CD4-positive, alpha-beta memory T cell (primary cell): ENCODE data around the gene RPL29. TPM values are rescaled to one million over a fixed set of nuclear protein-coding genes. Genes with fewer than 3 reads are reported as not detected.

ENCODE experiments used
- CTCF ChIA-PET: fragments of 350-600 bp; sonication (Branson Sonifier 250); formaldehyde crosslinking; loops from one replicate; lab custom pipeline; 2021; ENCODE audit warnings: inconsistent platforms; ENCODE audit not compliant: partially characterized antibody; lab: Charles Lee
- POLR2A ChIA-PET: fragments of 350-600 bp; sonication (Branson Sonifier 250); formaldehyde crosslinking; loops from one replicate; lab custom pipeline; 2021; ENCODE audit not compliant: partially characterized antibody; lab: Charles Lee
- DNase-seq, 5 donors: peaks; one replicate each; pipeline versions ENCODE4 v3.0.0 to v3.0.0-alpha.2; 2020 to 2022; ENCODE audit warnings: mixed read lengths in 1 of 5
- H3K27ac ChIP-seq: one replicate; pipeline ENCODE4 v1.7.0; 2013; ENCODE audit warnings: low read depth, low read length
- H3K27me3 ChIP-seq: 2 replicates; pipeline ENCODE4 v1.7.0; 2013; ENCODE audit warnings: mild to moderate bottlenecking, low read length, moderate library complexity; ENCODE audit not compliant: insufficient read depth
- H3K36me3 ChIP-seq: 2 replicates; pipeline ENCODE4 v1.7.0; 2013; ENCODE audit warnings: mild to moderate bottlenecking, low read length, moderate library complexity; ENCODE audit not compliant: insufficient read depth
- H3K4me1 ChIP-seq: 2 replicates; pipeline ENCODE4 v1.7.0; 2013; ENCODE audit warnings: mild to moderate bottlenecking, low read length, moderate library complexity; ENCODE audit not compliant: insufficient read depth
- H3K4me3 ChIP-seq, 2 donors: one replicate each; pipeline ENCODE4 v1.7.0; 2013; ENCODE audit warnings: low read length in 2 of 2, mild to moderate bottlenecking in 1 of 2
- H3K9me3 ChIP-seq, 2 donors: one replicate each; pipeline ENCODE4 v1.7.0; 2013; ENCODE audit warnings: low read length in 2 of 2, control low read depth in 1 of 2; ENCODE audit not compliant: control insufficient read depth in 1 of 2
- H3K27ac Mint-ChIP-seq, 7 donors: one replicate each; pipeline ENCODE4 v1.8.0; 2020 to 2021; ENCODE audit warnings: mixed read lengths in 7 of 7, mild to moderate bottlenecking in 6 of 7, inconsistent platforms in 3 of 7, moderate library complexity in 3 of 7
- H3K27me3 Mint-ChIP-seq, 2 donors: one replicate each; pipeline ENCODE4 v1.8.0; 2020 to 2021; ENCODE audit warnings: mixed read lengths in 2 of 2
- H3K36me3 Mint-ChIP-seq, 2 donors: one replicate each; pipeline ENCODE4 v1.8.0; 2020 to 2021; ENCODE audit warnings: mixed read lengths in 2 of 2, inconsistent platforms in 1 of 2, mild to moderate bottlenecking in 1 of 2
- H3K4me1 Mint-ChIP-seq, 4 donors: one replicate each; pipeline ENCODE4 v1.8.0; 2020 to 2021; ENCODE audit warnings: mixed read lengths in 4 of 4, mild to moderate bottlenecking in 1 of 4
- H3K4me3 Mint-ChIP-seq, 8 donors: one replicate each; pipeline ENCODE4 v1.8.0; 2020 to 2021; ENCODE audit warnings: mixed read lengths in 8 of 8, mild to moderate bottlenecking in 7 of 8, moderate library complexity in 6 of 8, inconsistent platforms in 3 of 8
- H3K9me3 Mint-ChIP-seq, 8 donors: one replicate each; pipeline ENCODE4 v1.8.0; 2020 to 2021; ENCODE audit warnings: mixed read lengths in 8 of 8, mild to moderate bottlenecking in 5 of 8, inconsistent platforms in 3 of 8, moderate library complexity in 1 of 8
- intact Hi-C: fragments of 100-400 bp; cut with micrococcal nuclease; formaldehyde crosslinking; loops from one replicate; pipeline ENCODE4 v1.15.1; 2023
- polyA plus RNA-seq, 2 donors: library from polyadenylated mRNA; unstranded; fragments of 300-500 nt; fragmentation: Illumina TruSeq; gene quantifications; one replicate each; pipeline ENCODE4 v1.2.3, GENCODE V29; 2021
- total RNA-seq, 2 experiments: library from RNA; stranded (reverse); gene quantifications; one replicate each; pipeline ENCODE4 v1.2.3, GENCODE V29; 2021

The RPL29 gene
- total and polyA plus RNA-seq, 4 experiments from 2014 or later, result 967 to 1,467 (median 1,266) TPM

GRCh38 chr3:52039846-52040245, 44.2 kb upstream of the RPL29 start:
- Histone ChIP-seq H3K4me1 (no peaks in the 10 kb centered on the region), H3K27ac (no peak overlapping the region), H3K27me3 (no peaks in the 10 kb centered on the region), H3K4me3 (no peak overlapping the region), H3K36me3 (no peaks in the 10 kb centered on the region), H3K9me3 (no peaks in the 10 kb centered on the region)
- POLR2A ChIA-PET, result interaction anchor here (1.5 kb wide), 1 partner anchor 9 kb away, joined by 3 read pairs; no protein-coding TSS in a partner anchor
- no peak for DNase-seq
- no peaks in the 10 kb centered on the region for H3K27me3 Mint-ChIP-seq
- H3K4me3 Mint-ChIP-seq, result no peak overlapping the region
- CTCF ChIA-PET, result interaction anchor here (1.5 kb wide), 1 partner anchor 84 kb away, joined by 3 read pairs; no protein-coding TSS in a partner anchor
- no peaks in the 10 kb centered on the region for H3K36me3 Mint-ChIP-seq
- H3K9me3 Mint-ChIP-seq, result peaks cover 0 to 2% (median 0%) of the 10 kb centered on the region in 8 donors
- H3K4me1 Mint-ChIP-seq, result peaks cover 2 to 16% (median 11%) of the 10 kb centered on the region in 4 donors
- H3K27ac Mint-ChIP-seq, result no peak overlapping the region
- intact Hi-C loops, result no loop called here

- DNase-seq, result no peak
- Mint-ChIP-seq H3K4me3 (no peak overlapping the region), H3K27me3 (no peaks in the 10 kb centered on the region), H3K9me3 (peaks cover 0 to under 1% (median 0%) of the 10 kb centered on the region in 8 donors), H3K27ac (no peak overlapping the region), H3K36me3 (no peaks in the 10 kb centered on the region), H3K4me1 (peaks cover 2 to 16% (median 10%) of the 10 kb centered on the region in 4 donors)
- H3K27ac ChIP-seq, result no peak overlapping the region
- intact Hi-C loops, result no loop called here
- no peaks in the 10 kb centered on the region for H3K9me3 ChIP-seq
- ChIA-PET CTCF (interaction anchor here (1.5 kb wide), 1 partner anchor 84 kb away, joined by 3 read pairs; no protein-coding TSS in a partner anchor), POLR2A (interaction anchor here (1.5 kb wide), 1 partner anchor 9 kb away, joined by 3 read pairs; no protein-coding TSS in a partner anchor)
- H3K27me3 ChIP-seq, result no peaks in the 10 kb centered on the region
- no peaks in the 10 kb centered on the region for H3K36me3 ChIP-seq
- no peak overlapping the region for H3K4me3 ChIP-seq
- H3K4me1 ChIP-seq, result no peaks in the 10 kb centered on the region
Observed at GRCh38 chr3:52039426-52039825, 43.7 kb upstream of the RPL29 start.

GRCh38 chr3:52038227-52038626, 42.5 kb upstream of the RPL29 start:
- DNase-seq, result no peak
- POLR2A ChIA-PET, result no interaction called here
- Mint-ChIP-seq H3K4me1 (peaks cover 2 to 16% (median 7%) of the 10 kb centered on the region in 4 donors), H3K36me3 (no peaks in the 10 kb centered on the region), H3K4me3 (no peak overlapping the region), H3K9me3 (no peaks in the 10 kb centered on the region), H3K27ac (peak overlapping the region in 2 of 7 donors; percentile 42 to 75), H3K27me3 (no peaks in the 10 kb centered on the region)
- CTCF ChIA-PET, result interaction anchor here (3.1 to 4.5 kb wide), 3 partner anchors 16 to 107 kb away, joined by 16 to 49 read pairs (median 31); partner anchors contain the start of gene DUSP7
- Histone ChIP-seq H3K9me3 (no peaks in the 10 kb centered on the region), H3K27ac (no peak overlapping the region), H3K4me1 (no peaks in the 10 kb centered on the region), H3K4me3 (no peak overlapping the region), H3K27me3 (no peaks in the 10 kb centered on the region), H3K36me3 (no peaks in the 10 kb centered on the region)
- intact Hi-C loops, result no loop called here

- ChIA-PET POLR2A (interaction anchor here (1.4 to 1.6 kb wide), 2 partner anchors 15 to 20 kb away, joined by 5 read pairs; no protein-coding TSS in a partner anchor), CTCF (interaction anchor here (1.4 to 4.5 kb wide), 6 partner anchors 17 to 180 kb away, joined by 4 to 49 read pairs (median 12); partner anchors contain the start of gene DUSP7)
- no peak for DNase-seq
- peaks cover 2 to 16% (median 6%) of the 10 kb centered on the region in 4 donors for H3K4me1 Mint-ChIP-seq
- H3K9me3 Mint-ChIP-seq, result no peaks in the 10 kb centered on the region
- H3K27ac Mint-ChIP-seq, result peak overlapping the region in 1 of 7 donors; percentile 47
- no peak overlapping the region for H3K4me3 Mint-ChIP-seq
- no peaks in the 10 kb centered on the region for H3K27me3 ChIP-seq
- H3K4me1 ChIP-seq, result no peaks in the 10 kb centered on the region
- H3K36me3 Mint-ChIP-seq, result no peaks in the 10 kb centered on the region
- H3K9me3 ChIP-seq, result no peaks in the 10 kb centered on the region
- no peaks in the 10 kb centered on the region for H3K36me3 ChIP-seq
- no peak overlapping the region for H3K27ac ChIP-seq
- H3K27me3 Mint-ChIP-seq, result no peaks in the 10 kb centered on the region
- intact Hi-C loops, result loop anchor here (1.0 kb wide), 1 partner anchor 86 kb away; no protein-coding TSS in a partner anchor
- H3K4me3 ChIP-seq, result no peak overlapping the region
Observed at GRCh38 chr3:52037291-52037690, 41.6 kb upstream of the RPL29 start.

- POLR2A ChIA-PET, result interaction anchor here (1.4 to 1.6 kb wide), 3 partner anchors 16 to 20 kb away, joined by 5 to 8 read pairs (median 5); partner anchors contain the start of gene DUSP7
- peaks cover 0 to 12% (median 3%) of the 10 kb centered on the region in 4 donors for H3K4me1 Mint-ChIP-seq
- H3K9me3 Mint-ChIP-seq, result no peaks in the 10 kb centered on the region
- intact Hi-C loops, result loop anchor here (1.0 kb wide), 2 partner anchors 86 to 107 kb away; no protein-coding TSS in a partner anchor
- no peaks in the 10 kb centered on the region for H3K36me3 ChIP-seq
- no peaks in the 10 kb centered on the region for H3K4me1 ChIP-seq
- no peak overlapping the region for H3K4me3 ChIP-seq
- no peaks in the 10 kb centered on the region for H3K36me3 Mint-ChIP-seq
- H3K4me3 Mint-ChIP-seq, result no peak overlapping the region
- H3K27ac Mint-ChIP-seq, result peak overlapping the region in 1 of 7 donors; percentile 59
- CTCF ChIA-PET, result interaction anchor here (0.7 to 4.5 kb wide), 12 partner anchors 10 to 180 kb away, joined by 3 to 49 read pairs (median 5); partner anchors contain the start of gene DUSP7
- no peak overlapping the region for H3K27ac ChIP-seq
- no peaks in the 10 kb centered on the region for H3K27me3 Mint-ChIP-seq
- H3K27me3 ChIP-seq, result no peaks in the 10 kb centered on the region
- DNase-seq, result peak in 4 of 5 donors; percentile 22 to 28 (median 24)
- no peaks in the 10 kb centered on the region for H3K9me3 ChIP-seq
Observed at GRCh38 chr3:52036829-52037228, 41.1 kb upstream of the RPL29 start.

- intact Hi-C loops, result loop anchor here (1.0 kb wide), 1 partner anchor 108 kb away; no protein-coding TSS in a partner anchor
- no peaks in the 10 kb centered on the region for H3K27me3 Mint-ChIP-seq
- H3K4me1 Mint-ChIP-seq, result peaks cover 0 to 6% (median 0%) of the 10 kb centered on the region in 4 donors
- Histone ChIP-seq H3K27ac (no peak overlapping the region), H3K9me3 (no peaks in the 10 kb centered on the region), H3K27me3 (no peaks in the 10 kb centered on the region), H3K4me1 (no peaks in the 10 kb centered on the region), H3K36me3 (no peaks in the 10 kb centered on the region), H3K4me3 (no peak overlapping the region)
- peak overlapping the region in 1 of 7 donors; percentile 30 for H3K27ac Mint-ChIP-seq
- ChIA-PET POLR2A (interaction anchor here (1.4 to 1.6 kb wide), 3 partner anchors 16 to 21 kb away, joined by 5 to 8 read pairs (median 5); partner anchors contain the start of gene DUSP7), CTCF (interaction anchor here (0.7 to 4.5 kb wide), 12 partner anchors 9 to 181 kb away, joined by 3 to 49 read pairs (median 5); partner anchors contain the start of gene DUSP7)
- H3K9me3 Mint-ChIP-seq, result no peaks in the 10 kb centered on the region
- H3K4me3 Mint-ChIP-seq, result no peak overlapping the region
- H3K36me3 Mint-ChIP-seq, result no peaks in the 10 kb centered on the region
- no peak for DNase-seq
Observed at GRCh38 chr3:52036222-52036694, 40.6 kb upstream of the RPL29 start.

- Histone ChIP-seq H3K27ac (no peak overlapping the region), H3K9me3 (no peaks in the 10 kb centered on the region), H3K4me3 (no peak overlapping the region), H3K4me1 (no peaks in the 10 kb centered on the region), H3K27me3 (no peaks in the 10 kb centered on the region), H3K36me3 (no peaks in the 10 kb centered on the region)
- intact Hi-C loops, result no loop called here
- H3K4me1 Mint-ChIP-seq, result no peaks in the 10 kb centered on the region
- POLR2A ChIA-PET, result no interaction called here
- no peaks in the 10 kb centered on the region for H3K36me3 Mint-ChIP-seq
- H3K4me3 Mint-ChIP-seq, result no peak overlapping the region
- H3K27ac Mint-ChIP-seq, result peak overlapping the region in 1 of 7 donors; percentile 42
- CTCF ChIA-PET, result interaction anchor here (4.5 kb wide), 1 partner anchor 20 kb away, joined by 49 read pairs; the partner anchor contains the start of gene DUSP7
- DNase-seq, result no peak
- no peaks in the 10 kb centered on the region for H3K9me3 Mint-ChIP-seq
- no peaks in the 10 kb centered on the region for H3K27me3 Mint-ChIP-seq
Observed at GRCh38 chr3:52034651-52035050, 39.0 kb upstream of the RPL29 start.
